K562 (cell line): ENCODE results near the gene CYTH1. TPM values are rescaled to one million over a fixed set of nuclear protein-coding genes. Genes with fewer than 3 reads are reported as not detected.
"Not testable (repeated sequence)": the region's sequence is repeated elsewhere in the genome, so short reads cannot be mapped to it uniquely, and the experiment has no call there.

Experiments used
- ATAC-seq: fragments of 200-7000 bp; cut with Tn5 transposase; 3 replicates; pipeline ENCODE4 v1.9.1; 2020; ENCODE audit warnings: moderate library complexity
- BruUV-seq: library from RNA; stranded (reverse); fragments of 400-500 nt; replicated peaks from 2 replicates; lab custom pipeline; 2021; lab: Mats Ljungman, UMichigan
- CTCF ChIA-PET: fragments of 300-600 bp; formaldehyde crosslinking; extraction: SDS; loops from one replicate; lab custom pipeline; 2021; ENCODE audit warnings: low intra/inter-chr PET ratio; lab: Yijun Ruan, JAX
- POLR2A ChIA-PET: fragments of 300-600, 350-650 bp; sonication (Branson Sonifier 250); formaldehyde crosslinking; extraction: SDS; loops from one replicate; lab custom pipeline; 2021; ENCODE audit warnings: antibody characterized with exemption, inconsistent platforms; lab: Yijun Ruan, JAX
- DNase-seq, 4 experiments: peaks; one replicate each; pipeline versions ENCODE4 v3.0.0 to v3.0.0-alpha.2; 2011 to 2018; ENCODE audit warnings: low spot score in 3 of 4, mixed read lengths in 3 of 4; ENCODE audit errors: extremely low read depth in 1 of 4
- FAIRE-seq: peaks from 2 replicates; lab custom pipeline; 2011; peaks lifted over from hg19 to GRCh38; lab: Jason Lieb, UNC
- H2AFZ ChIP-seq: 2 replicates; pipeline ENCODE4 v1.6.0; 2011; ENCODE audit warnings: low read depth, low read length, control low read depth, inconsistent platforms
- H3K27ac ChIP-seq: fragments of 200-600 bp; 3 replicates; pipeline ENCODE4 v1.8.0; 2011; ENCODE audit warnings: low read depth, mild to moderate bottlenecking, control low read depth, inconsistent platforms, low read length, moderate library complexity, mixed read lengths; ENCODE audit errors: extremely low read depth
- H3K27me3 ChIP-seq, 2 experiments: fragments of 300-600 bp in 1 of 2; 2 replicates in 1 of 2; 3 replicates in 1 of 2; pipeline versions ENCODE4 v1.6.0 to v1.8.0; 2011; ENCODE audit warnings: inconsistent platforms in 2 of 2, low read length in 2 of 2, mild to moderate bottlenecking in 1 of 2, mixed read lengths in 1 of 2, moderate library complexity in 1 of 2; ENCODE audit not compliant: control insufficient read depth in 2 of 2, insufficient read depth in 2 of 2
- H3K36me3 ChIP-seq: fragments of 300-600 bp; 3 replicates; pipeline ENCODE4 v1.8.0; 2011; ENCODE audit warnings: mild to moderate bottlenecking, low read length, inconsistent platforms; ENCODE audit not compliant: control insufficient read depth, insufficient read depth
- H3K4me1 ChIP-seq, 2 experiments: fragments of 200-600 bp in 1 of 2; replicated peaks in 1 of 2; 2 replicates in 1 of 2; 3 replicates in 1 of 2; pipeline versions ENCODE4 v1.5.1 to v1.8.0; 2011; ENCODE audit warnings: inconsistent platforms in 2 of 2, low read length in 2 of 2, mild to moderate bottlenecking in 1 of 2, mixed read lengths in 1 of 2, moderate library complexity in 1 of 2; ENCODE audit not compliant: control insufficient read depth in 2 of 2, insufficient read depth in 2 of 2
- H3K4me2 ChIP-seq: 2 replicates; pipeline ENCODE4 v1.6.1; 2011; ENCODE audit warnings: low read length, control low read depth, inconsistent platforms, mixed read lengths; ENCODE audit not compliant: insufficient read depth
- H3K4me3 ChIP-seq: fragments of 200-600 bp; sonication (generic), shearing (Covaris generic); 2 replicates; pipeline ENCODE4 v1.5.1; 2016; ENCODE audit warnings: control low read depth, inconsistent platforms
- H3K79me2 ChIP-seq: fragments of 200-600 bp; 3 replicates; pipeline ENCODE4 v1.8.0; 2011; ENCODE audit warnings: low read length, inconsistent platforms; ENCODE audit not compliant: control insufficient read depth, insufficient read depth
- H3K9ac ChIP-seq, 2 experiments: 2 replicates each; pipeline versions ENCODE4 v1.6.0 to v1.6.1; 2011; ENCODE audit warnings: low read depth in 2 of 2, low read length in 2 of 2, control low read depth in 1 of 2, inconsistent platforms in 1 of 2, mild to moderate bottlenecking in 1 of 2, mixed read lengths in 1 of 2; ENCODE audit not compliant: insufficient read depth in 1 of 2
- H3K9me1 ChIP-seq: one replicate; pipeline ENCODE4 v1.6.0; 2011; ENCODE audit warnings: inconsistent platforms, mild to moderate bottlenecking, low read length, moderate library complexity; ENCODE audit not compliant: control insufficient read depth, insufficient read depth
- H3K9me3 ChIP-seq: replicated peaks from 2 replicates; pipeline ENCODE4 v1.5.1; 2011; ENCODE audit warnings: low read depth, low read length, inconsistent platforms; ENCODE audit not compliant: control insufficient read depth, insufficient read depth
- H4K20me1 ChIP-seq: replicated peaks from 2 replicates; pipeline ENCODE4 v1.6.1; 2011; ENCODE audit warnings: low read length, inconsistent platforms, mixed read lengths; ENCODE audit not compliant: control insufficient read depth, insufficient read depth
- CEBPB ChIP-seq: fragments of 450-650 bp; IDR thresholded peaks from 2 replicates; pipeline ENCODE4 v1.6.1; 2016; ENCODE audit warnings: missing genetic modification characterization, missing compliant biosample characterization
- EGR1 ChIP-seq: fragments of 450-650 bp; conservative IDR thresholded peaks from 2 replicates; pipeline ENCODE4 v1.6.1; 2017; ENCODE audit warnings: mild to moderate bottlenecking
- EZH2 ChIP-seq: IDR thresholded peaks from 2 replicates; pipeline ENCODE4 v1.6.1; 2012; ENCODE audit warnings: low read depth, mild to moderate bottlenecking, inconsistent platforms, low read length, borderline replicate concordance
- NFRKB ChIP-seq: fragments of 450-650 bp; IDR thresholded peaks from 2 replicates; pipeline ENCODE4 v1.6.1; 2016; ENCODE audit warnings: low read depth
- PRPF4 ChIP-seq: fragments of 200-400 bp; formaldehyde crosslinking; IDR thresholded peaks from one replicate; pipeline ENCODE4 v1.6.1; 2017; ENCODE audit warnings: low read length, low read depth, mild to moderate bottlenecking; ENCODE audit not compliant: insufficient read depth, poor library complexity, severe bottlenecking
- ZZZ3 ChIP-seq: fragments of 450-650 bp; IDR thresholded peaks from 2 replicates; pipeline ENCODE4 v1.6.1; 2016; ENCODE audit warnings: antibody characterized with exemption, mild to moderate bottlenecking, moderate library complexity
- WGBS: fragments of 100-300 bp; shearing (Covaris generic); methylation state at CpG from one replicate; pipeline ENCODE4 v1.1.6; 2016; ENCODE audit warnings: low coverage, mixed read lengths; ENCODE audit not compliant: insufficient coverage; ENCODE audit errors: missing lambda C conversion rate; 5-methylcytosine and 5-hydroxymethylcytosine counted together
- in situ Hi-C: fragments of 300-500 bp; cut with MboI; formaldehyde crosslinking; loops from 4 replicates; pipeline ENCODE4 v1.15.0; 2018; ENCODE audit warnings: inconsistent platforms, mixed read lengths
- intact Hi-C: fragments of 100-400 bp; cut with micrococcal nuclease; formaldehyde crosslinking; loops from 2 replicates; pipeline ENCODE4 v1.14.2; 2022
- polyA plus RNA-seq, 8 experiments: library from polyadenylated mRNA; depleted of rRNA in 4 of 8; stranded (reverse) in 5 of 8; unstranded in 3 of 8; fragments of >200 nt; fragmentation: Nextera tagmentation in 2 of 8; fragmentation: Illumina TruSeq in 1 of 8; extraction: Ambion mirVana in 2 of 8; extraction: Trizol in 1 of 8; gene quantifications; 2 replicates each; pipeline versions ENCODE4 v1.2.1 to v1.2.3, GENCODE V29; 2011 to 2014; ENCODE audit warnings: inconsistent platforms in 1 of 8, missing spikeins in 1 of 8
- total RNA-seq, 7 experiments: library from RNA; depleted of rRNA in 6 of 7; stranded (reverse); fragments of >200 nt in 6 of 7; fragmentation: Illumina TruSeq in 2 of 7; extraction: Trizol in 2 of 7; gene quantifications; 2 replicates each; pipeline versions ENCODE4 v1.2.1 to v1.2.3, GENCODE V29; 2011 to 2021; ENCODE audit warnings: low replicate concordance in 1 of 7

CYTH1 gene
- total and polyA plus RNA-seq, 9 of the 15 experiments (the other 6 are each of a cell fraction or from before 2014, with no cell fraction given), result 0.52 to 27.7 (median 16.8) TPM

DNA sequence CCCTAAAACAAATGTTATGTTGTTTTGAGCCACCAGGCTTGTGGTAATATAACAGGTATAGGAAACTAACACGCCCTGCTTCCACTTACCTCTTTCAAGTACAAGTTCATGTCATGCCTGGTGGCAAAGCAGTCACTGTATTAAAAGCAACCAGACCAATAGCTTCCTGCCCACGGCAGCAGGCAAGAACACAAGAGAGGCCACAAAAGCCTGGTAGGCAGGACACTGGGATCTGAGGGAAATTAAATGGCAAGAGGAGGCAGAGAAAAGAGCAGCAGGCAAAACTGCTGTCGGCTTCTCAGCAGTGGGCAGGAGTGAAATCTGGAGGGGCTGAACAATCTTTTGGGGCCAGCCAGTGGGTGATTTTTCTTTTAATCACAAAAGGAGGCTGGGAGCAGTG is 2.2 kb downstream of the CYTH1 start (continued):
- TF ChIP-seq EZH2 (no peak), EGR1 (no peak), ZZZ3 (no peak), NFRKB (no peak), PRPF4 (no peak)

DNA sequence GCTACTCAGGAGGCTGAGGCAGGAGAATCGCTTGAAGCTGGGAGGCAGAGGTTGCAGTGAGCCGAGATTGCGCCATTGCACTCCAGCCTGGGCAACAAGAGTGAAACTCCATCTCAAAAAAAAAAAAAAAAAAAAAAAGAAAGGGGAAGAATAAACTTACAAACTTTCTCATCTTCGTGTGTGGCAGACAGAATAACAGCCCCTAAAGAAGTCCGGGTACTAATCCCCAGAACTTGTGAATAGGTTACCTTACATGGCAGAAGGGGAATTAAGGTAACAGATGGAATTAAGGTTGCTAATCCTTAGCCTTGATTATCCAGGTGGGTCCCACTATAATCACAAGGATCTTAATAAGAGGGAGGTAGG is 2.8 kb downstream of the CYTH1 start:
- in situ Hi-C loops, H4K20me1 ChIP-seq, ATAC-seq, CTCF ChIA-PET, H3K36me3 ChIP-seq, intact Hi-C loops, DNase-seq, H3K4me2 ChIP-seq, BruUV-seq, H3K9ac ChIP-seq, H3K27me3 ChIP-seq, H3K27ac ChIP-seq, H2AFZ ChIP-seq, H3K9me1 ChIP-seq, H3K4me3 ChIP-seq, FAIRE-seq, H3K9me3 ChIP-seq: not testable (repeated sequence)
- POLR2A ChIA-PET, result interaction anchor here (1.2 kb wide), 1 partner anchor 8 kb away, joined by 3 read pairs; no protein-coding TSS in a partner anchor
- Histone ChIP-seq H3K4me1 (peaks cover 24 to 46% of the 10 kb centered on the region in 2 experiments), H3K79me2 (peaks cover 64% of the 10 kb centered on the region)
- peak; percentile 57; the same call in 1 of the 2 replicates for TF ChIP-seq CEBPB (tag)
- WGBS, result 67% methylated on average over 2 of the region's 5 CpGs
